IMR-90 (cell line): Measurements from ENCODE around the gene TEAD1. TPM values are rescaled to one million over a fixed set of nuclear protein-coding genes. Genes with fewer than 3 reads are reported as not detected.

Source experiments
- ATAC-seq: fragments of 200-7000 bp; cut with Tn5 transposase; 2 replicates; pipeline ENCODE4 v1.9.1; 2020; ENCODE audit warnings: low read depth, mild to moderate bottlenecking, moderate library complexity
- BruUV-seq: library from RNA; stranded (reverse); fragments of 400-500 nt; replicated peaks from 2 replicates; lab custom pipeline; 2021; lab: Mats Ljungman, UMichigan
- CTCF ChIA-PET: fragments of 300-600 bp; formaldehyde crosslinking; extraction: SDS; loops from one replicate; lab custom pipeline; 2021; ENCODE audit warnings: antibody characterized with exemption; lab: Yijun Ruan, JAX
- POLR2A ChIA-PET: fragments of 300-600 bp; sonication (Branson Sonifier 250); formaldehyde crosslinking; loops from one replicate; lab custom pipeline; 2022; ENCODE audit warnings: antibody characterized with exemption; ENCODE audit not compliant: unreplicated experiment; lab: Charles Lee
- DNase-seq: peaks from one replicate; pipeline ENCODE4 v3.0.0; 2013
- H2AFZ ChIP-seq: replicated peaks from 2 replicates; pipeline ENCODE3; 2013; ENCODE audit warnings: low read length, mild to moderate bottlenecking; ENCODE audit not compliant: poor library complexity
- H2AK5ac ChIP-seq: 2 replicates; pipeline ENCODE4 v1.6.1; 2013; ENCODE audit warnings: low read depth, low read length, inconsistent platforms
- H2AK9ac ChIP-seq: replicated peaks from 2 replicates; pipeline ENCODE3; 2013; ENCODE audit warnings: mild to moderate bottlenecking, low read depth, low read length, moderate library complexity; ENCODE audit not compliant: poor library complexity
- H2BK120ac ChIP-seq: 2 replicates; pipeline ENCODE4 v1.6.1; 2013; ENCODE audit warnings: low read depth, low read length, inconsistent platforms
- H2BK15ac ChIP-seq: 3 replicates; pipeline ENCODE4 v1.6.1; 2013; ENCODE audit warnings: low read depth, low read length, inconsistent platforms
- H2BK20ac ChIP-seq: 2 replicates; pipeline ENCODE4 v1.6.1; 2013; ENCODE audit warnings: low read depth, mild to moderate bottlenecking, inconsistent platforms, low read length, moderate library complexity
- H2BK5ac ChIP-seq: 2 replicates; pipeline ENCODE4 v1.6.1; 2013; ENCODE audit warnings: mild to moderate bottlenecking, low read depth, low read length, inconsistent platforms; ENCODE audit not compliant: poor library complexity, severe bottlenecking
- H3K14ac ChIP-seq: replicated peaks from 2 replicates; pipeline ENCODE4 v1.6.1; 2013; ENCODE audit warnings: low read depth, low read length, inconsistent platforms
- H3K18ac ChIP-seq: 2 replicates; pipeline ENCODE4 v1.6.1; 2013; ENCODE audit warnings: low read depth, low read length, control low read depth
- H3K23ac ChIP-seq: 2 replicates; pipeline ENCODE4 v1.6.1; 2013; ENCODE audit warnings: low read depth, low read length, inconsistent platforms
- H3K27ac ChIP-seq: 2 replicates; pipeline ENCODE4 v1.5.1; 2013; ENCODE audit warnings: mild to moderate bottlenecking, control low read depth, low read length; ENCODE audit not compliant: insufficient read depth
- H3K27me3 ChIP-seq: 2 replicates; pipeline ENCODE4 v1.6.1; 2013; ENCODE audit warnings: low read length; ENCODE audit not compliant: control insufficient read depth, insufficient read depth
- H3K36me3 ChIP-seq: 2 replicates; pipeline ENCODE4 v1.6.1; 2013; ENCODE audit warnings: low read length, mixed read lengths; ENCODE audit not compliant: control insufficient read depth, insufficient read depth
- H3K4ac ChIP-seq: 2 replicates; pipeline ENCODE4 v1.6.1; 2013; ENCODE audit warnings: low read depth, low read length, inconsistent platforms
- H3K4me1 ChIP-seq: 2 replicates; pipeline ENCODE4 v1.6.1; 2013; ENCODE audit warnings: low read length, mixed read lengths; ENCODE audit not compliant: control insufficient read depth, insufficient read depth
- H3K4me2 ChIP-seq: 2 replicates; pipeline ENCODE4 v1.6.1; 2013; ENCODE audit warnings: low read depth, mild to moderate bottlenecking, control low read depth, low read length, moderate library complexity
- H3K4me3 ChIP-seq: 2 replicates; pipeline ENCODE4 v1.5.1; 2013; ENCODE audit warnings: low read depth, mild to moderate bottlenecking, control low read depth, low read length, moderate library complexity; ENCODE audit not compliant: insufficient read depth
- H3K56ac ChIP-seq: 2 replicates; pipeline ENCODE4 v1.6.1; 2013; ENCODE audit warnings: low read length, inconsistent platforms; ENCODE audit not compliant: insufficient read depth; ENCODE audit errors: extremely low read depth
- H3K79me1 ChIP-seq, 2 experiments: 2 replicates each; pipeline ENCODE4 v1.6.1; 2013; ENCODE audit warnings: low read length in 2 of 2, inconsistent platforms in 1 of 2, low read depth in 1 of 2
- H3K9ac ChIP-seq: 2 replicates; pipeline ENCODE4 v1.6.1; 2013; ENCODE audit warnings: low read depth, low read length, control low read depth
- H3K9me1 ChIP-seq: 2 replicates; pipeline ENCODE4 v1.6.1; 2013; ENCODE audit warnings: low read length, inconsistent platforms; ENCODE audit not compliant: insufficient read depth
- H3K9me3 ChIP-seq: 2 replicates; pipeline ENCODE4 v1.6.1; 2013; ENCODE audit warnings: low read length; ENCODE audit not compliant: control insufficient read depth, insufficient read depth
- H4K20me1 ChIP-seq: 2 replicates; pipeline ENCODE4 v1.6.1; 2013; ENCODE audit warnings: low read length, inconsistent platforms; ENCODE audit not compliant: insufficient read depth
- H4K5ac ChIP-seq: 2 replicates; pipeline ENCODE4 v1.6.1; 2013; ENCODE audit warnings: mild to moderate bottlenecking, low read depth, low read length, control low read depth
- H4K8ac ChIP-seq, 2 experiments: 2 replicates each; pipeline ENCODE4 v1.6.1; 2013; ENCODE audit warnings: low read depth in 2 of 2, low read length in 2 of 2, control low read depth in 1 of 2, inconsistent platforms in 1 of 2
- H4K91ac ChIP-seq: 2 replicates; pipeline ENCODE4 v1.6.1; 2013; ENCODE audit warnings: low read depth, low read length, inconsistent platforms; ENCODE audit not compliant: insufficient read depth
- CEBPB ChIP-seq: IDR thresholded peaks from 2 replicates; pipeline ENCODE4 v1.6.1; 2012; ENCODE audit warnings: low read depth, low read length, improper control_type of control experiment
- MAFK ChIP-seq: IDR thresholded peaks from 2 replicates; pipeline ENCODE4 v1.6.1; 2012; ENCODE audit warnings: low read depth, low read length, improper control_type of control experiment
- WGBS, 2 experiments: methylation state at CpG; one replicate each; pipeline versions ENCODE4 v1.1.5 to v1.1.7; 2013; ENCODE audit warnings: missing lambda C conversion rate in 2 of 2; ENCODE audit not compliant: insufficient read length in 1 of 2; ENCODE audit errors: extremely low coverage in 2 of 2; 5-methylcytosine and 5-hydroxymethylcytosine counted together
- dilution Hi-C: fragments of 300-500 bp; cut with HindIII; formaldehyde crosslinking; loops from one replicate; pipeline ENCODE4 v1.14.3; 2018; ENCODE audit warnings: low sequenced_read_pairs; ENCODE audit not compliant: unreplicated experiment
- in situ Hi-C: fragments of 300-500 bp; cut with MboI; formaldehyde crosslinking; loops from 3 replicates; pipeline ENCODE4 v1.14.3; 2019; ENCODE audit warnings: low sequenced_read_pairs, inconsistent platforms, mixed read lengths
- intact Hi-C: fragments of 100-400 bp; cut with micrococcal nuclease; formaldehyde crosslinking; loops from 2 replicates; pipeline ENCODE4 v1.10.0; 2022
- polyA plus RNA-seq, 3 experiments: library from polyadenylated mRNA; depleted of rRNA; stranded (reverse); fragments of >200 nt; gene quantifications; 2 replicates each; pipeline ENCODE4 v1.2.3, GENCODE V29; 2012; ENCODE audit warnings: low replicate concordance in 1 of 3
- total RNA-seq: library from RNA; depleted of rRNA; stranded (reverse); fragments of >200 nt; gene quantifications from 2 replicates; pipeline ENCODE4 v1.2.3, GENCODE V29; 2012

The TEAD1 gene
- total and polyA plus RNA-seq, 2 of the 4 experiments (the other 2 are of a cell fraction) = 51.8 to 69.2 TPM

DNA sequence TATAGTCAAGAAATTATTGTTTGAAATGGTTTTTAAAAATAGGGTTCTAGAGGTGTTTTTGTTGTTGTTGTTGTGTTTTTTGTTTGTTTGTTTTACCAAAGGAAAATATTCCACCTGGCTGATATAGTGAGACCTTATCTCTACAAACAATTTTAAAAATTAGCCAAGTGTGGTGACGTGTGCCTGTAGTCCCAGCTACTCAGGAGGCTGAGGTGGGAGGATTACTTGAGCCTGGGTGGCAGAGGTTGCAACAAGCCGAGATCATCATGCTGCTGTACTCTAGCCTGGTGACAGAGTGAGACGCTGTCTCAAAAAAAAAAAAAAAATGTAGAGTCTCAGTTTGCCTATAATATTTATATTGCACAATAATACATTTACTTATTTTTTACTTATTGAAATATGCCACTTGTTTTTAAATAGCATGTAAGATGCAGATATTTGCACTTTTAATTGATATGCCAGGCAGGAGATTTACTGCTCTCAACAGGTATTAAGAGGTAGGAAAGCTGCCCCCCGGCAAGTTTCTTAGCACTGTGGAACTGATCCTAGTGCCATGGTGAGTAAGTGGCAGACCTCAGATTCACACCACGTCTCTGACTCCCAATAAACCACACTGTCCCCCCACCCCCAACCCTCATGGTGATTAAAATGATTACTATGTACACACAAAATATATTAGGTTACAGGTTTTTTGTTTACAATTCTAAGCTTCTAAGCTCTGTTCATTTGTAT, 157.4 kb downstream of the TEAD1 start:
- Histone ChIP-seq H3K27me3 (no peaks in the 10 kb centered on the region), H3K4me2 (no peak overlapping the region), H3K18ac (no peak overlapping the region), H2BK120ac (no peak overlapping the region), H3K36me3 (no peaks in the 10 kb centered on the region), H2AK5ac (no peak overlapping the region), H2BK20ac (no peak overlapping the region), H4K91ac (no peak overlapping the region), H2BK5ac (no peak overlapping the region), H3K4me1 (peaks cover 16% of the 10 kb centered on the region), H3K9me1 (peaks cover 31% of the 10 kb centered on the region), H3K4ac (no peak overlapping the region), H4K8ac (no peak overlapping the region), H3K79me1 (peaks cover 19 to 90% of the 10 kb centered on the region in 2 experiments), H3K27ac (no peak overlapping the region), H4K5ac (no peak overlapping the region), H3K23ac (no peak overlapping the region), H3K9ac (no peak overlapping the region), H2AFZ (no peak overlapping the region), H4K20me1 (peaks cover 89% of the 10 kb centered on the region), H3K14ac (no peak overlapping the region), H2AK9ac (no peak overlapping the region), H3K4me3 (no peak overlapping the region), H2BK15ac (no peak overlapping the region), H3K9me3 (no peaks in the 10 kb centered on the region), H3K56ac (no peak overlapping the region)
- no TSS peak for BruUV-seq
- no peak for ATAC-seq
- dilution Hi-C loops = no loop called here
- TF ChIP-seq MAFK = no peak
- TF ChIP-seq CEBPB = peak; percentile 50; the same call in 1 of the 2 replicates
- CTCF ChIA-PET = interaction anchor here (0.6 kb wide), 1 partner anchor 18 kb away, joined by 3 read pairs; no protein-coding TSS in a partner anchor
- WGBS, 2 experiments = no CpG with 5 or more reads among the region's 5 CpGs
- POLR2A ChIA-PET = no interaction called here
- intact Hi-C loops = no loop called here
- in situ Hi-C loops = no loop called here
- peak; percentile 28 for DNase-seq
